ENCODE results near the gene ADAMTS16. TPM values are rescaled to one million over a fixed set of nuclear protein-coding genes. Genes with fewer than 3 reads are reported as not detected.

The ADAMTS16 gene
- total and polyA plus RNA-seq, 2 experiments from 2014 or later: 2.2 to 5.9 TPM

DNA sequence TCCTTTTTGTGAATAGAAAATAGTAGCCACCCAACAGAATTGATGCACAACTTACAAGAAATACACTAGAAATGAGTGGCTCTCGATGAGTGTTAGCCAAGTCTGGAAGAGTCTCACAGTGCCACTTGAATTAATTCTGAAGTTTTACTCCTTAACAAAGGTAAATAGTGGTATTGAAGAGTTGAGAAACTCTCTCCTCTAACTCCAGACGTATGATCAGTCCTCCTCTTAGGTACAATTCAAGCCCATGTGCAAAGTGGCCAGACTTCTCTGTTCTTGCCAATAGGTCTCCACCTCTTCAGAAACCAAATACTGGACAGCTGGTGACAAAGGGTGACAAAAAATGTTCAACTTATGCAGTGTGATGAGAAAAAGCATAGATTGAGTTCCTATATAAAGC lies 38.5 kb upstream of the ADAMTS16 start:
- Histone ChIP-seq H3K4me2 (no peak overlapping the region), H3K4me3 (no peak overlapping the region), H4K20me1 (ENCODE audit: insufficient read depth, poor library complexity, severe bottlenecking) (no peaks in the 10 kb centered on the region), H3K9me2 (replicated peaks; ENCODE audit: insufficient read depth) (no peaks in the 10 kb centered on the region), H3K36me3 (replicated peaks; ENCODE audit: insufficient read depth, low read depth) (no peaks in the 10 kb centered on the region), H2AFZ (no peak overlapping the region), H3K27ac (no peak overlapping the region), H3K27me3 (no peaks in the 10 kb centered on the region), H3K79me2 (no peaks in the 10 kb centered on the region), H3K9me3 (ENCODE audit: low read depth) (no peaks in the 10 kb centered on the region), H3K4me1 (ENCODE audit: insufficient read depth) (no peaks in the 10 kb centered on the region)
- no peak for TF ChIP-seq EZH2phosphoT487 (IDR thresholded peaks at IDR 0.05; ENCODE audit: low read depth, severe bottlenecking, unreplicated experiment)
- TF ChIP-seq EZH2 (IDR thresholded peaks at IDR 0.05; ENCODE audit: borderline replicate concordance): no peak
- TF ChIP-seq, protein P1, sequence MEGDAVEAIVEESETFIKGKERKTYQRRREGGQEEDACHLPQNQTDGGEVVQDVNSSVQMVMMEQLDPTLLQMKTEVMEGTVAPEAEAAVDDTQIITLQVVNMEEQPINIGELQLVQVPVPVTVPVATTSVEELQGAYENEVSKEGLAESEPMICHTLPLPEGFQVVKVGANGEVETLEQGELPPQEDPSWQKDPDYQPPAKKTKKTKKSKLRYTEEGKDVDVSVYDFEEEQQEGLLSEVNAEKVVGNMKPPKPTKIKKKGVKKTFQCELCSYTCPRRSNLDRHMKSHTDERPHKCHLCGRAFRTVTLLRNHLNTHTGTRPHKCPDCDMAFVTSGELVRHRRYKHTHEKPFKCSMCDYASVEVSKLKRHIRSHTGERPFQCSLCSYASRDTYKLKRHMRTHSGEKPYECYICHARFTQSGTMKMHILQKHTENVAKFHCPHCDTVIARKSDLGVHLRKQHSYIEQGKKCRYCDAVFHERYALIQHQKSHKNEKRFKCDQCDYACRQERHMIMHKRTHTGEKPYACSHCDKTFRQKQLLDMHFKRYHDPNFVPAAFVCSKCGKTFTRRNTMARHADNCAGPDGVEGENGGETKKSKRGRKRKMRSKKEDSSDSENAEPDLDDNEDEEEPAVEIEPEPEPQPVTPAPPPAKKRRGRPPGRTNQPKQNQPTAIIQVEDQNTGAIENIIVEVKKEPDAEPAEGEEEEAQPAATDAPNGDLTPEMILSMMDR (IDR thresholded peaks at IDR 0.05; ENCODE audit: poor library complexity): no peak
- WGBS (ENCODE audit: low lambda C conversion rate, missing lambda C conversion rate): 41% methylated on average over 2 of the region's 2 CpGs
- DNase-seq (ENCODE audit: low spot score): no peak

DNA sequence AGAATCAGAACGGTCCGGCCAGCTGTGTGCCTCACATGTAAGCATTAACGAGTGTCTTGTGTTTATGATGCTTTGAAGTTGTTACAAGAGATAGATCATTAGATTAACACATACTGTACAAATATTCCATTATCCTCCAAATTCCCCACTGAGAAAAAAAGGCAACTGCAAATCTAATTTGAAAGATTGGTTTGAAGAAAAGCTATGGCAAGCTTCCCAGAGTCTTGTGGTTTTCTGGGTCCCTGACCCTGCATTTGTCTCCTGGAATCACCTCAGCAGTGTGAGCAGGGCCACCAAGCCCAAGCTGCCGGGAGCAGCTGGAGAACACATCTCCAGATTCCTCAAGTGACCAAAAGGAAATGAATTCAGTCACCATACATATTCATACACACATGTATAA lies 36.9 kb upstream of the ADAMTS16 start:
- Histone ChIP-seq H3K79me2 (no peaks in the 10 kb centered on the region), H3K36me3 (replicated peaks; ENCODE audit: insufficient read depth, low read depth) (no peaks in the 10 kb centered on the region)

DNA sequence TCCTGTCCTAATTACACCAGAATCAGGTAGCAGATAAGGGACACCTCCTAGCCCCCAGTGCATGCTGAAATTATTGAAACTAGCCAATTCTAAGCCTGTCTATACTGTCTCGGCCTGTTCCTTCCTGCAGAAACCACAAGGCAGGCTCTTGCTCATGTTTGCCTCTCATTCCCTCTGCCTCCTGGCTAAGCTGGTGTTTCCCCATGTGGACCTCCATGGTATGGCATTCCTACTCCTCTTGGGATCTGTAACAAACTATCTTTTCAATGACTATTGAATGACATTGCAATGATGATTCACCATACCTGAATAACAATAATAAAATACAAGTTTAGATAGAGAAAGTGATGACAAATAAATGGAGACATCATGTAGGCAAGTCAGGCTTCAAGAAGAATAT lies 35.6 kb upstream of the ADAMTS16 start:
- Histone ChIP-seq H3K9me3 (ENCODE audit: low read depth) (no peaks in the 10 kb centered on the region), H3K4me2 (no peak overlapping the region), H3K4me1 (ENCODE audit: insufficient read depth) (no peaks in the 10 kb centered on the region), H3K4me3 (no peak overlapping the region), H3K79me2 (no peaks in the 10 kb centered on the region), H4K20me1 (ENCODE audit: insufficient read depth, poor library complexity, severe bottlenecking) (no peaks in the 10 kb centered on the region), H2AFZ (no peak overlapping the region), H3K27me3 (no peaks in the 10 kb centered on the region), H3K27ac (no peak overlapping the region), H3K9me2 (replicated peaks; ENCODE audit: insufficient read depth) (no peaks in the 10 kb centered on the region), H3K36me3 (replicated peaks; ENCODE audit: insufficient read depth, low read depth) (no peaks in the 10 kb centered on the region)
- TF ChIP-seq EZH2phosphoT487 (IDR thresholded peaks at IDR 0.05; ENCODE audit: low read depth, severe bottlenecking, unreplicated experiment) (no peak), EZH2 (IDR thresholded peaks at IDR 0.05; ENCODE audit: borderline replicate concordance) (no peak)
- TF ChIP-seq, protein P1 (IDR thresholded peaks at IDR 0.05; ENCODE audit: poor library complexity): no peak
- WGBS (ENCODE audit: low lambda C conversion rate, missing lambda C conversion rate): 91% methylated on average over 1 of the region's 1 CpG
- no peak for DNase-seq (ENCODE audit: low spot score)

More for the DNA sequence above, 36.9 kb upstream of the ADAMTS16 start:
- Histone ChIP-seq H3K4me3 (no peak overlapping the region), H2AFZ (no peak overlapping the region), H3K9me2 (replicated peaks; ENCODE audit: insufficient read depth) (no peaks in the 10 kb centered on the region), H3K4me2 (no peak overlapping the region), H3K4me1 (ENCODE audit: insufficient read depth) (no peaks in the 10 kb centered on the region), H4K20me1 (ENCODE audit: insufficient read depth, poor library complexity, severe bottlenecking) (no peaks in the 10 kb centered on the region), H3K27ac (no peak overlapping the region), H3K27me3 (no peaks in the 10 kb centered on the region), H3K9me3 (ENCODE audit: low read depth) (no peaks in the 10 kb centered on the region)
- TF ChIP-seq EZH2 (IDR thresholded peaks at IDR 0.05; ENCODE audit: borderline replicate concordance) (no peak), EZH2phosphoT487 (IDR thresholded peaks at IDR 0.05; ENCODE audit: low read depth, severe bottlenecking, unreplicated experiment) (no peak)
- TF ChIP-seq, protein P1 (IDR thresholded peaks at IDR 0.05; ENCODE audit: poor library complexity): no peak
- no peak for DNase-seq (ENCODE audit: low spot score)
- whole genome bisulfite sequencing (ENCODE audit: low lambda C conversion rate, missing lambda C conversion rate): 66% methylated on average over 4 of the region's 4 CpGs

DNA sequence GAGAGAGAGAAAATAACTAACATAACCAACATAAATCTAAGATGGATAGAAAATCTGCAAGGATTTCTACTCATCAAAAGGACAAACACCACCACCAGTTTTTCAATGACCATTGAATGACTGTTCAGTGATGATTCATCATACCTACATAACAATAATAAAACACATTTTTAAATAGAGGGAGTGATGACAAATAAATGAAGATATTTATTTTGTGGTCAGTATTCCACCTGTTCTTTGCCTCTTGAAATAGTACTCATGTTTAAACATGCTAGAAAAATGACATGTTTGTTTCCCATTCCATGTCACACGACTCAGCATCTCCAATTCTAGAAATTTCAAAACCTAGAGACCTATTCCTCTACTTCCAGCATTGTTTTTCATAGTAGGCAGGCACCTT lies 34.6 kb upstream of the ADAMTS16 start:
- Histone ChIP-seq H2AFZ (no peak overlapping the region), H3K4me2 (no peak overlapping the region), H3K36me3 (replicated peaks; ENCODE audit: insufficient read depth, low read depth) (no peaks in the 10 kb centered on the region), H3K79me2 (no peaks in the 10 kb centered on the region), H3K27me3 (no peaks in the 10 kb centered on the region), H3K9me3 (ENCODE audit: low read depth) (no peaks in the 10 kb centered on the region), H4K20me1 (ENCODE audit: insufficient read depth, poor library complexity, severe bottlenecking) (no peaks in the 10 kb centered on the region), H3K4me1 (ENCODE audit: insufficient read depth) (no peaks in the 10 kb centered on the region), H3K27ac (no peak overlapping the region), H3K4me3 (no peak overlapping the region), H3K9me2 (replicated peaks; ENCODE audit: insufficient read depth) (no peaks in the 10 kb centered on the region)
- no peak for DNase-seq (ENCODE audit: low spot score)
- TF ChIP-seq, protein P1 (IDR thresholded peaks at IDR 0.05; ENCODE audit: poor library complexity): no peak
- TF ChIP-seq EZH2phosphoT487 (IDR thresholded peaks at IDR 0.05; ENCODE audit: low read depth, severe bottlenecking, unreplicated experiment): no peak
- 59% methylated on average over 1 of the region's 1 CpG for WGBS (ENCODE audit: low lambda C conversion rate, missing lambda C conversion rate)

All from hepatocyte (in vitro differentiated cells).